ENCODE data around the gene SDHC. TPM values are rescaled to one million over a fixed set of nuclear protein-coding genes. Genes with fewer than 3 reads are reported as not detected.

The SDHC gene
- total RNA-seq, 1 experiment from 2014 or later = 192 TPM

- no peak overlapping the region for H3K4me2 ChIP-seq (ENCODE audit: low read length)
- H3K79me2 ChIP-seq (ENCODE audit: insufficient read depth, low read length) = no peaks in the 10 kb centered on the region
- no peak overlapping the region for H3K9ac ChIP-seq (ENCODE audit: low read length)
- DNase-seq (ENCODE audit: low read depth, low spot score) (no peak), ATAC-seq (no peak)
- no peaks in the 10 kb centered on the region for H3K9me2 ChIP-seq (ENCODE audit: insufficient read depth)
- no peaks in the 10 kb centered on the region for H4K20me1 ChIP-seq (ENCODE audit: insufficient read depth)
- RAD21 ChIA-PET (ENCODE audit: low non-redundant PET in 1 of 2, low total read pairs in 2 of 2, uncharacterized antibody in 2 of 2, unreplicated experiment in 2 of 2) = no interaction called here
- CTCF ChIA-PET = no interaction called here
- H2AFZ ChIP-seq (ENCODE audit: low read depth, low read length, poor library complexity, severe bottlenecking) = no peak overlapping the region
- TF ChIP-seq EZH2phosphoT487 (IDR thresholded peaks at IDR 0.05; ENCODE audit: borderline replicate concordance) = no peak
- no peak for TF ChIP-seq ZNF274 (IDR thresholded peaks at IDR 0.05; ENCODE audit: low read depth, low read length)
- no peak for TF ChIP-seq YY1 (IDR thresholded peaks at IDR 0.05; ENCODE audit: extremely low read depth, insufficient replicate concordance, low read depth, low read length)
- no peak for TF ChIP-seq ATF3 (IDR thresholded peaks at IDR 0.05)
- TF ChIP-seq CBX3 (IDR thresholded peaks at IDR 0.05; ENCODE audit: low read depth) = no peak
- no peak for TF ChIP-seq POLR2A (IDR thresholded peaks at IDR 0.05; ENCODE audit: borderline replicate concordance, extremely low read depth, insufficient read depth, insufficient read length)
- no peak for TF ChIP-seq FOSL1 (IDR thresholded peaks at IDR 0.05; ENCODE audit: low read depth)
- H3K36me3 ChIP-seq (ENCODE audit: control insufficient read depth in 1 of 2, insufficient read depth in 2 of 2, low read length in 2 of 2) = peaks cover 18 to 28% of the 10 kb centered on the region in 2 experiments; a peak in 3 of 4 replicates
- H3K27me3 ChIP-seq (ENCODE audit: insufficient read depth, low read length) = no peaks in the 10 kb centered on the region
- intact Hi-C loops (cut with micrococcal nuclease) = no loop called here
- no peak overlapping the region for H3K4me3 ChIP-seq (replicated peaks in 1 of 2; ENCODE audit: low read depth in 1 of 2, low read length in 2 of 2)
- H3K4me1 ChIP-seq (ENCODE audit: control insufficient read depth in 1 of 2, insufficient read depth in 2 of 2, low read length in 2 of 2) = no peaks in the 10 kb centered on the region
- no peaks in the 10 kb centered on the region for H3K9me3 ChIP-seq (ENCODE audit: control insufficient read depth in 1 of 2, insufficient read depth in 1 of 2, low read depth in 1 of 2, low read length in 2 of 2)
- POLR2A ChIA-PET = no interaction called here
- H3K27ac ChIP-seq (ENCODE audit: low read depth, low read length) = no peak overlapping the region
- BruUV-seq (replicated peaks) = no TSS peak
These were observed 16.2 kb downstream of the SDHC start for GRCh38 chr1:161330346-161330745.

- Histone ChIP-seq H3K4me2 (ENCODE audit: low read length) (no peak overlapping the region), H4K20me1 (ENCODE audit: insufficient read depth) (no peaks in the 10 kb centered on the region), H3K4me3 (replicated peaks in 1 of 2; ENCODE audit: low read depth in 1 of 2, low read length in 2 of 2) (no peak overlapping the region), H3K79me2 (ENCODE audit: insufficient read depth, low read length) (no peaks in the 10 kb centered on the region), H3K9me3 (ENCODE audit: control insufficient read depth in 1 of 2, insufficient read depth in 1 of 2, low read depth in 1 of 2, low read length in 2 of 2) (no peaks in the 10 kb centered on the region), H3K27me3 (ENCODE audit: insufficient read depth, low read length) (no peaks in the 10 kb centered on the region), H3K36me3 (ENCODE audit: control insufficient read depth in 1 of 2, insufficient read depth in 2 of 2, low read length in 2 of 2) (peaks cover 16 to 24% of the 10 kb centered on the region in 2 experiments; a peak in 3 of 4 replicates), H3K9me2 (ENCODE audit: insufficient read depth) (no peaks in the 10 kb centered on the region), H2AFZ (ENCODE audit: low read depth, low read length, poor library complexity, severe bottlenecking) (no peak overlapping the region), H3K27ac (ENCODE audit: low read depth, low read length) (no peak overlapping the region), H3K4me1 (ENCODE audit: control insufficient read depth in 1 of 2, insufficient read depth in 2 of 2, low read length in 2 of 2) (no peaks in the 10 kb centered on the region), H3K9ac (ENCODE audit: low read length) (no peak overlapping the region)
- ChIA-PET RAD21 (ENCODE audit: low non-redundant PET in 1 of 2, low total read pairs in 2 of 2, uncharacterized antibody in 2 of 2, unreplicated experiment in 2 of 2) (no interaction called here), POLR2A (interaction anchor here (0.7 to 1.5 kb wide), 2 partner anchors 20 to 175 kb away, joined by 3 to 4 read pairs; partner anchors contain the start of gene SDHC), CTCF (no interaction called here)
- ATAC-seq (no peak), DNase-seq (ENCODE audit: low read depth, low spot score) (no peak)
- BruUV-seq (replicated peaks) = no TSS peak
- intact Hi-C loops (cut with micrococcal nuclease) = no loop called here
- TF ChIP-seq REST (IDR thresholded peaks at IDR 0.05; ENCODE audit: low read depth) (no peak), ZBTB33 (IDR thresholded peaks at IDR 0.05; ENCODE audit: extremely low read depth, insufficient replicate concordance, low read length) (no peak), YY1 (IDR thresholded peaks at IDR 0.05; ENCODE audit: extremely low read depth, insufficient replicate concordance, low read depth, low read length) (no peak), RAD21 (IDR thresholded peaks at IDR 0.05; ENCODE audit: low read depth) (no peak), CTCF (IDR thresholded peaks at IDR 0.05 in 2 of 3, conservative IDR thresholded peaks at IDR 0.05 in 1 of 3; ENCODE audit: borderline replicate concordance in 1 of 3, insufficient read depth in 1 of 3, low read depth in 2 of 3, low read length in 2 of 3) (no peak), ZFX (IDR thresholded peaks at IDR 0.05) (no peak), EGR1 (IDR thresholded peaks at IDR 0.05; ENCODE audit: low read depth) (no peak)
These were observed 19.0 kb downstream of the SDHC start for GRCh38 chr1:161333166-161333565.

Data from HCT116 (cell line).